Inflammatory macrophage treated with lipopolysaccharide for 1 hour (primary cell): ENCODE measurements around the gene PPP6R3.
"Not testable (repeated sequence)": the region's sequence is repeated elsewhere in the genome, so short reads cannot be mapped to it uniquely, and the experiment has no call there.

ENCODE experiments used
- DNase-seq, 2 donors: peaks; one replicate each; pipeline ENCODE4 v3.0.0-alpha.2; 2020 to 2022

PPP6R3 gene

GRCh38 chr11:68457898-68458249 is 2.7 kb upstream of the PPP6R3 start:
- no peak for DNase-seq

- DNase-seq: not testable (repeated sequence)
Observed at GRCh38 chr11:68458340-68458739, 2.2 kb upstream of the PPP6R3 start.

- peak; percentile 95 to 96 for DNase-seq
Observed at GRCh38 chr11:68459886-68460740, 439 bp upstream of the PPP6R3 start.

GRCh38 chr11:68461575-68461917 is 994 bp downstream of the PPP6R3 start:
- no peak for DNase-seq

GRCh38 chr11:68463714-68464113 is 3.2 kb downstream of the PPP6R3 start:
- DNase-seq: no peak

GRCh38 chr11:68467201-68467834 is 6.8 kb downstream of the PPP6R3 start:
- DNase-seq: no peak

GRCh38 chr11:68468217-68468828 is 7.8 kb downstream of the PPP6R3 start:
- DNase-seq: no peak

- no peak for DNase-seq
Observed at GRCh38 chr11:68469122-68469521, 8.6 kb downstream of the PPP6R3 start.

- no peak for DNase-seq
Observed at GRCh38 chr11:68469642-68470041, 9.1 kb downstream of the PPP6R3 start.

- DNase-seq: no peak
Observed at GRCh38 chr11:68470304-68470811, 9.8 kb downstream of the PPP6R3 start.

- DNase-seq: peak; percentile 39 to 40
Observed at GRCh38 chr11:68471360-68472340, 11.1 kb downstream of the PPP6R3 start.

GRCh38 chr11:68472778-68473177 is 12.2 kb downstream of the PPP6R3 start:
- no peak for DNase-seq

- no peak for DNase-seq
Observed at GRCh38 chr11:68473693-68474092, 13.1 kb downstream of the PPP6R3 start.

- not testable (repeated sequence) for DNase-seq
Observed at GRCh38 chr11:68475626-68476025, 15.1 kb downstream of the PPP6R3 start.

- DNase-seq: no peak
Observed at GRCh38 chr11:68479390-68479789, 18.8 kb downstream of the PPP6R3 start.

GRCh38 chr11:68480193-68480592 is 19.6 kb downstream of the PPP6R3 start:
- no peak for DNase-seq

- no peak for DNase-seq
Observed at GRCh38 chr11:68480852-68481510, 20.4 kb downstream of the PPP6R3 start.

- DNase-seq: no peak
Observed at GRCh38 chr11:68481579-68482240, 21.2 kb downstream of the PPP6R3 start.

- no peak for DNase-seq
Observed at GRCh38 chr11:68488623-68489022, 28.1 kb downstream of the PPP6R3 start.

GRCh38 chr11:68495220-68495729 is 34.7 kb downstream of the PPP6R3 start:
- DNase-seq: peak in 1 of 2 donors; percentile 31

- DNase-seq: no peak
Observed at GRCh38 chr11:68495872-68496271, 35.3 kb downstream of the PPP6R3 start.
